ENCODE results near the gene OLA1.

Gene OLA1

GRCh38 chr2:174177316-174177890, 70.9 kb downstream of the OLA1 start:
- DNase-seq (ENCODE audit: low spot score), result no peak

GRCh38 chr2:174176898-174177297, 71.4 kb downstream of the OLA1 start:
- DNase-seq (ENCODE audit: low spot score), result no peak

GRCh38 chr2:174174741-174175140, 73.6 kb downstream of the OLA1 start:
- DNase-seq (ENCODE audit: low spot score), result no peak

GRCh38 chr2:174172802-174173355, 75.5 kb downstream of the OLA1 start:
- DNase-seq (ENCODE audit: low spot score), result no peak

GRCh38 chr2:174171686-174172445, 76.5 kb downstream of the OLA1 start:
- DNase-seq (ENCODE audit: low spot score), result no peak

GRCh38 chr2:174169372-174169771, 79.0 kb downstream of the OLA1 start:
- DNase-seq (ENCODE audit: low spot score), result no peak

- no peak for DNase-seq (ENCODE audit: low spot score)
Observed at GRCh38 chr2:174166261-174166660, 82.1 kb downstream of the OLA1 start.

GRCh38 chr2:174161490-174161889, 86.8 kb downstream of the OLA1 start:
- DNase-seq (ENCODE audit: low spot score), result no peak

GRCh38 chr2:174158003-174158402, 90.3 kb downstream of the OLA1 start:
- DNase-seq (ENCODE audit: low spot score), result no peak

- no peak for DNase-seq (ENCODE audit: low spot score)
Observed at GRCh38 chr2:174157053-174157452, 91.3 kb downstream of the OLA1 start.

GRCh38 chr2:174153757-174154680, 94.3 kb downstream of the OLA1 start:
- DNase-seq (ENCODE audit: low spot score), result no peak

- DNase-seq (ENCODE audit: low spot score), result no peak
Observed at GRCh38 chr2:174149530-174149929, 98.8 kb downstream of the OLA1 start.

- no peak for DNase-seq (ENCODE audit: low spot score)
Observed at GRCh38 chr2:174148833-174149232, 99.5 kb downstream of the OLA1 start.

- no peak for DNase-seq (ENCODE audit: low spot score)
Observed at GRCh38 chr2:174145827-174146226, 102.5 kb downstream of the OLA1 start.

GRCh38 chr2:174142290-174142689, 106.0 kb downstream of the OLA1 start:
- no peak for DNase-seq (ENCODE audit: low spot score)

- no peak for DNase-seq (ENCODE audit: low spot score)
Observed at GRCh38 chr2:174138161-174138560, 110.2 kb downstream of the OLA1 start.

GRCh38 chr2:174135981-174136380, 112.4 kb downstream of the OLA1 start:
- no peak for DNase-seq (ENCODE audit: low spot score)

GRCh38 chr2:174125090-174125489, 123.2 kb downstream of the OLA1 start:
- no peak for DNase-seq (ENCODE audit: low spot score)

GRCh38 chr2:174124181-174124580, 124.2 kb downstream of the OLA1 start:
- DNase-seq (ENCODE audit: low spot score), result no peak

- DNase-seq (ENCODE audit: low spot score), result no peak
Observed at GRCh38 chr2:174122185-174122584, 126.1 kb downstream of the OLA1 start.

GRCh38 chr2:174121612-174122011, 126.7 kb downstream of the OLA1 start:
- DNase-seq (ENCODE audit: low spot score), result peak; percentile 38

GRCh38 chr2:174121175-174121574, 127.2 kb downstream of the OLA1 start:
- DNase-seq (ENCODE audit: low spot score), result peak; percentile 55
